Right lobe of liver (tissue), 6 donors: ENCODE data around the gene TLL2. TPM values are rescaled to one million over a fixed set of nuclear protein-coding genes. Genes with fewer than 3 reads are reported as not detected.

Source experiments
- ATAC-seq, 4 donors: fragments of 200-7000 bp; cut with Tn5 transposase; one replicate each; pipeline ENCODE4 v1.9.1; 2020; ENCODE audit warnings: mild to moderate bottlenecking in 4 of 4, moderate library complexity in 4 of 4
- DNase-seq, 3 donors: peaks; one replicate each; pipeline ENCODE4 v3.0.0-alpha.2; 2020
- H3K27ac ChIP-seq, 3 donors: fragments of 200-600 bp; one replicate each; pipeline ENCODE4 v1.8.0; 2022
- H3K27me3 ChIP-seq, 2 donors: fragments of 200-600 bp; one replicate each; pipeline ENCODE4 v1.8.0; 2022
- H3K36me3 ChIP-seq, 4 donors: fragments of 200-600 bp; sonication (generic) in 1 of 4; one replicate each; pipeline versions ENCODE4 v1.5.1 to v1.8.0; 2017 to 2022; ENCODE audit warnings: control low read depth in 1 of 4
- H3K4me1 ChIP-seq, 4 donors: fragments of 200-600 bp; sonication (generic) in 1 of 4; one replicate each; pipeline versions ENCODE4 v1.5.1 to v1.8.0; 2017 to 2022; ENCODE audit warnings: control low read depth in 1 of 4
- H3K4me3 ChIP-seq, 3 donors: fragments of 200-600 bp; one replicate each; pipeline ENCODE4 v1.8.0; 2022
- H3K9me3 ChIP-seq, 4 donors: fragments of 200-600 bp; sonication (generic) in 1 of 4; one replicate each; pipeline versions ENCODE4 v1.5.1 to v1.8.0; 2017 to 2022; ENCODE audit warnings: control low read depth in 1 of 4
- POLR2A ChIP-seq: fragments of 450-650 bp; IDR thresholded peaks from one replicate; pipeline ENCODE4 v1.6.1; 2017; ENCODE audit warnings: antibody characterized with exemption, mild to moderate bottlenecking
- WGBS: methylation state at CpG from one replicate; pipeline ENCODE4 v1.1.6; 2018; ENCODE audit warnings: low coverage, low lambda C conversion rate; ENCODE audit not compliant: insufficient coverage; ENCODE audit errors: missing lambda C conversion rate; 5-methylcytosine and 5-hydroxymethylcytosine counted together
- intact Hi-C, 2 donors: fragments of 100-400 bp; cut with DNase I; formaldehyde crosslinking; loops; one replicate each; pipeline versions ENCODE4 v1.11.2 to v1.14.1; 2022
- total RNA-seq, 6 experiments: library from RNA; depleted of rRNA in 2 of 6; stranded (reverse); fragments of >200 nt in 2 of 6; fragmentation: NEBNext Ultra II Directional in 3 of 6; extraction: Animal tissue kit (Norgen Biotek cat#: 25700) in 3 of 6; gene quantifications; one replicate each; pipeline versions ENCODE4 v1.1.0 to v1.2.4, GENCODE V29; 2016 to 2023
- TF ChIP-seq, protein P1 (sequence below), 4 donors: fragments of 200-600 bp in 3 of 4; fragments of 450-650 bp in 1 of 4; IDR thresholded peaks; one replicate each; pipeline versions ENCODE4 v1.5.1 to v1.8.0; 2016 to 2022; ENCODE audit warnings: antibody characterized with exemption in 4 of 4, mild to moderate bottlenecking in 2 of 4
- donor health status: DM: no; HTN: yes; CAD: no.
- donor health status: DM: no; HTN: no; CAD: no.
- donor health status: DM: no; HTN: no; CAD: no.
- donor health status: DM: no; HTN: yes; CAD: no.
- donor health status: DM: no; HTN: yes; CAD: no.

The TLL2 gene
- total RNA-seq, 6 experiments from 2014 or later: 0.11 to 0.14 TPM; not detected in 4

DNA sequence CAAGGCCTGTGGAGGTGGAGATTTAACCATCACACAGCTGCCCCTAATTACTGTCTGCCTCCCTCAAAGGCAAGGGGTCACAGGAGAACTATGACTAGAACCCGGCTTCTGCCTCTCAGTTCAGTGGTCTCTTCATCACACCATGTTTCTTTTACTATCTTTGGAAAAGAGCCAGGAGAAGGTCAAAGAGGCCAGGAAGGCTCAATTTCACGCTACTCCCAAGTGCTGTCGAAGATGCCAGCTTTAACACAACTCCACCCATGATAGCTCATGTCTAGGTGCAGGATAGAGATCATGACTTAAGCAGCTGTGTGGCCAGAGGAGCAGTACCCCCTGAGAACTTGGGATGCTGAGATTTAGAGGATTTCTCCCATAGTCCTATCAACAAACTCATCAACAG lies 94.4 kb downstream of the TLL2 start:
- Histone ChIP-seq H3K27ac (no peak overlapping the region), H3K27me3 (no peaks in the 10 kb centered on the region), H3K4me3 (no peak overlapping the region), H3K9me3 (no peaks in the 10 kb centered on the region), H3K4me1 (no peaks in the 10 kb centered on the region), H3K36me3 (no peaks in the 10 kb centered on the region)
- WGBS: 94% methylated on average over 3 of the region's 3 CpGs
- ATAC-seq (no peak), DNase-seq (no peak)
- intact Hi-C loops: no loop called here
- TF ChIP-seq, protein P1, sequence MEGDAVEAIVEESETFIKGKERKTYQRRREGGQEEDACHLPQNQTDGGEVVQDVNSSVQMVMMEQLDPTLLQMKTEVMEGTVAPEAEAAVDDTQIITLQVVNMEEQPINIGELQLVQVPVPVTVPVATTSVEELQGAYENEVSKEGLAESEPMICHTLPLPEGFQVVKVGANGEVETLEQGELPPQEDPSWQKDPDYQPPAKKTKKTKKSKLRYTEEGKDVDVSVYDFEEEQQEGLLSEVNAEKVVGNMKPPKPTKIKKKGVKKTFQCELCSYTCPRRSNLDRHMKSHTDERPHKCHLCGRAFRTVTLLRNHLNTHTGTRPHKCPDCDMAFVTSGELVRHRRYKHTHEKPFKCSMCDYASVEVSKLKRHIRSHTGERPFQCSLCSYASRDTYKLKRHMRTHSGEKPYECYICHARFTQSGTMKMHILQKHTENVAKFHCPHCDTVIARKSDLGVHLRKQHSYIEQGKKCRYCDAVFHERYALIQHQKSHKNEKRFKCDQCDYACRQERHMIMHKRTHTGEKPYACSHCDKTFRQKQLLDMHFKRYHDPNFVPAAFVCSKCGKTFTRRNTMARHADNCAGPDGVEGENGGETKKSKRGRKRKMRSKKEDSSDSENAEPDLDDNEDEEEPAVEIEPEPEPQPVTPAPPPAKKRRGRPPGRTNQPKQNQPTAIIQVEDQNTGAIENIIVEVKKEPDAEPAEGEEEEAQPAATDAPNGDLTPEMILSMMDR (IDR thresholded peaks at IDR 0.05): no peak
- no peak for TF ChIP-seq POLR2A

DNA sequence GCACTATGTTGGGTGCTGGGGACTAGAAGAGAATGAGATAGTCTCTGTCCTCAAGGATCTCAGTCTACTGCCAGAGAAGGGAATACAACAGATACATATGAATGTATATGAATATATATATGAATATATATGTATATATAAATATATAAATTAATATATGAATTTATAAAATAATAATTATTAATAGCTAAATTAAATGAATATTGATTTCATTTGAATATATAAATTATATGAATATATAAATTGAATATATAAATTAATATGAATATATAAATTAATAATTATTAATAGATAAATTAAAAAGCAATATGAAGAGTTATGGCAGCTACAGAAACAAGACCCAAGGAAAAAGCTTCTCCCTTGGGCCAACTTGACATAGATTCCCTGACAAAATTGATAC lies 95.1 kb downstream of the TLL2 start:
- Histone ChIP-seq H3K4me3 (no peak overlapping the region), H3K27me3 (no peaks in the 10 kb centered on the region), H3K4me1 (no peaks in the 10 kb centered on the region), H3K36me3 (no peaks in the 10 kb centered on the region), H3K9me3 (no peaks in the 10 kb centered on the region), H3K27ac (no peak overlapping the region)
- no peak for DNase-seq
- TF ChIP-seq, protein P1 (IDR thresholded peaks at IDR 0.05): no peak
- no peak for TF ChIP-seq POLR2A
- no peak for ATAC-seq
- intact Hi-C loops: no loop called here

DNA sequence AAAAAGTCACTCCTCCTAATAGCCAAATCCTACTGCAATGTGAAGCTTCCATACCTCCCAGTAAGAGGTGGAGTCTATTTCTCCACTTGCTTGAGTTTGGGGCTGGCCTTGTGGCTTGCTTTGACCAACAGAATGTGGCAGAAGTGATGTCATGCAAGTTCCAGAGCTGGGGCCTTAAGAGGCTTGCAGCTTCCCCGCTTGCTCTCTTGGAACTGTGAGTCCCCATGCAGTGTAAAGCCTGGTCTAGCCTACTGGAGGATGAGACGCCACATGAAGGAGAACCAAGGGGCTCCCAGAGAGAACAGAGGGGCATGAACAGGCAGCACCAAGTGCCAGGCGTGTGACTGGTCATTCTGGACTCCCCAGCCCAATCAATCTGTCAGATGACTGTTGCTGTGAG lies 96.3 kb downstream of the TLL2 start:
- H3K27me3 ChIP-seq: no peaks in the 10 kb centered on the region
- TF ChIP-seq, protein P1 (IDR thresholded peaks at IDR 0.05): no peak
- no peak for TF ChIP-seq POLR2A
- H3K27ac ChIP-seq: no peak overlapping the region
- 83% methylated on average over 1 of the region's 3 CpGs for WGBS
- intact Hi-C loops: no loop called here
- H3K36me3 ChIP-seq: no peaks in the 10 kb centered on the region
- DNase-seq: no peak
- H3K4me1 ChIP-seq: no peaks in the 10 kb centered on the region
- H3K9me3 ChIP-seq: no peaks in the 10 kb centered on the region
- ATAC-seq: no peak
- no peak overlapping the region for H3K4me3 ChIP-seq

DNA sequence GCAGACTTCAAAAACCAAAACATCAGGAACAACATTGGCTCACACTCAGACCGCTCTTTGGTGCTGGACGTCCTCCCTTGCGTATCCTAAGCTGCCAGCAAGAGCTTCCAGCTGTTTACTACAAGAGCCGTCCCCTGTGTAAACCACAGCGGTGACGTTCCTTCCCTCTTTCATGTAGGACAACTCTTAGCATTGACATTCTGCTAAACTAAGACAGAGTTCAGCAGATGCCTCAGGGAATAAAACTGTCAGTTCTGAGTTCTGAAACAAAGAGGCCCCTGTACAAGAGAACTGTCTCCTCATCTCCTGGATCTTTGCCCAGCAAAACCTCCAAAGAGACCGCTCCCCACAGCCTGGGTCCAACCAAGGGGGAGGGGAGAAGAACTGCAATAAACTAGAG lies 97.1 kb downstream of the TLL2 start:
- H3K4me1 ChIP-seq: no peaks in the 10 kb centered on the region
- H3K36me3 ChIP-seq: no peaks in the 10 kb centered on the region
- ATAC-seq (no peak), DNase-seq (no peak)
- no peak for TF ChIP-seq POLR2A
- TF ChIP-seq, protein P1 (IDR thresholded peaks at IDR 0.05): no peak
- H3K27me3 ChIP-seq: no peaks in the 10 kb centered on the region
- intact Hi-C loops: no loop called here
- H3K4me3 ChIP-seq: no peak overlapping the region
- 38% methylated on average over 4 of the region's 7 CpGs for WGBS
- H3K27ac ChIP-seq: no peak overlapping the region
- no peaks in the 10 kb centered on the region for H3K9me3 ChIP-seq

DNA sequence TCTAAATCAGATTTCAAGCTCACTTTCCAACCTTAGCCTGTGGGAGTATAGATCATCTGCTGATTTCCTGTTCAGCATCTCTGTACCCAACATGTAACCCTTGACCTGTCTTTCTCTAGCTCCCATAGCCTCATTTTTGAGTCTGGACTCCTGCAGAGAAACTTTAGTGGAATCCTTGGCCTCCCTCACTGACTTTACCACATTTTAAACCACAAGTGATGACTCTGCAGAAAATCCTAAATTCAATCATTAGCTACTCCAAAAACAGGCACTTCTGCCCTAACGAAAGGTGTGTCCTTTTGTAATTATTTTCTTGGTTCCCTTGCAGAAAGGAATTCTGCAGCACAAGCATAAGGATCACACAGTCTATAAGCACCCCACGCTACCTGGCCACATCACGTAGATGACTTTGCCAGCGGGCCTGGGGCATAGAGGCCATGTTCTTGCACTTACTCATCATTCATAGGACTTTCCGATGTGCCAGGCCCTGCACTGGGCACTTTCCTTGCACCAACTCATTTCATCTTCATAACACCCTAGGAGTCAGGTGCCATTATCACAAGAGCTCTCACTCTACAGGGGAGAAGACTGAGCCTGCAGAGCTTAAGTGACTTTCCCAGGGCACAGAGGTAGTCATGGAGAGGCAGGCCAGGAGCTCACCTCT lies 97.7 kb downstream of the TLL2 start:
- no peak for DNase-seq
- intact Hi-C loops: no loop called here
- no peaks in the 10 kb centered on the region for H3K9me3 ChIP-seq
- no peak for ATAC-seq
- WGBS: 87% methylated on average over 5 of the region's 5 CpGs
- H3K27me3 ChIP-seq: no peaks in the 10 kb centered on the region
- no peak overlapping the region for H3K27ac ChIP-seq
- TF ChIP-seq, protein P1 (IDR thresholded peaks at IDR 0.05): no peak
- no peak for TF ChIP-seq POLR2A
- no peak overlapping the region for H3K4me3 ChIP-seq
- H3K36me3 ChIP-seq: no peaks in the 10 kb centered on the region
- no peaks in the 10 kb centered on the region for H3K4me1 ChIP-seq
